Muscle layer of duodenum (tissue), 2 donors: ENCODE measurements around the gene NPLOC4.
"Not testable (repeated sequence)": the region's sequence is repeated elsewhere in the genome, so short reads cannot be mapped to it uniquely, and the experiment has no call there.

Experiments used
- H3K27ac ChIP-seq: one replicate; pipeline ENCODE4 v1.7.0; 2013; ENCODE audit warnings: mild to moderate bottlenecking, low read length
- H3K27me3 ChIP-seq: one replicate; pipeline ENCODE4 v1.7.0; 2013; ENCODE audit warnings: low read depth, mild to moderate bottlenecking, control low read depth, low read length
- H3K36me3 ChIP-seq, 2 donors: one replicate each; pipeline ENCODE4 v1.7.0; 2013; ENCODE audit warnings: low read length in 2 of 2, control low read depth in 1 of 2, mild to moderate bottlenecking in 1 of 2; ENCODE audit not compliant: insufficient read depth in 2 of 2, control insufficient read depth in 1 of 2
- H3K4me1 ChIP-seq, 2 donors: one replicate each; pipeline ENCODE4 v1.7.0; 2013; ENCODE audit warnings: low read length in 2 of 2, mild to moderate bottlenecking in 2 of 2, control low read depth in 1 of 2, moderate library complexity in 1 of 2; ENCODE audit not compliant: insufficient read depth in 2 of 2, control insufficient read depth in 1 of 2
- H3K4me3 ChIP-seq, 2 donors: one replicate each; pipeline ENCODE4 v1.7.0; 2013; ENCODE audit warnings: low read length in 2 of 2, low read depth in 1 of 2, mild to moderate bottlenecking in 1 of 2
- H3K9me3 ChIP-seq, 2 donors: one replicate each; pipeline ENCODE4 v1.7.0; 2013; ENCODE audit warnings: low read length in 2 of 2, control low read depth in 1 of 2, mild to moderate bottlenecking in 1 of 2; ENCODE audit not compliant: control insufficient read depth in 1 of 2
- donor health status: healthy.

The NPLOC4 gene

GRCh38 chr17:81601525-81602120, 35.3 kb downstream of the NPLOC4 start:
- H3K4me1 ChIP-seq = peaks cover 0 to 11% of the 10 kb centered on the region in 2 donors
- H3K27me3 ChIP-seq = no peaks in the 10 kb centered on the region
- H3K36me3 ChIP-seq = peaks cover 46 to 47% of the 10 kb centered on the region in 2 donors
- no peak overlapping the region for H3K27ac ChIP-seq
- no peak overlapping the region for H3K4me3 ChIP-seq
- H3K9me3 ChIP-seq = no peaks in the 10 kb centered on the region

- Histone ChIP-seq H3K4me1 (peaks cover 0 to 11% of the 10 kb centered on the region in 2 donors), H3K4me3 (no peak overlapping the region), H3K9me3 (no peaks in the 10 kb centered on the region), H3K27ac (no peak overlapping the region), H3K36me3 (peaks cover 45 to 53% of the 10 kb centered on the region in 2 donors), H3K27me3 (no peaks in the 10 kb centered on the region)
Observed at GRCh38 chr17:81599719-81600486, 37.0 kb downstream of the NPLOC4 start.

DNA sequence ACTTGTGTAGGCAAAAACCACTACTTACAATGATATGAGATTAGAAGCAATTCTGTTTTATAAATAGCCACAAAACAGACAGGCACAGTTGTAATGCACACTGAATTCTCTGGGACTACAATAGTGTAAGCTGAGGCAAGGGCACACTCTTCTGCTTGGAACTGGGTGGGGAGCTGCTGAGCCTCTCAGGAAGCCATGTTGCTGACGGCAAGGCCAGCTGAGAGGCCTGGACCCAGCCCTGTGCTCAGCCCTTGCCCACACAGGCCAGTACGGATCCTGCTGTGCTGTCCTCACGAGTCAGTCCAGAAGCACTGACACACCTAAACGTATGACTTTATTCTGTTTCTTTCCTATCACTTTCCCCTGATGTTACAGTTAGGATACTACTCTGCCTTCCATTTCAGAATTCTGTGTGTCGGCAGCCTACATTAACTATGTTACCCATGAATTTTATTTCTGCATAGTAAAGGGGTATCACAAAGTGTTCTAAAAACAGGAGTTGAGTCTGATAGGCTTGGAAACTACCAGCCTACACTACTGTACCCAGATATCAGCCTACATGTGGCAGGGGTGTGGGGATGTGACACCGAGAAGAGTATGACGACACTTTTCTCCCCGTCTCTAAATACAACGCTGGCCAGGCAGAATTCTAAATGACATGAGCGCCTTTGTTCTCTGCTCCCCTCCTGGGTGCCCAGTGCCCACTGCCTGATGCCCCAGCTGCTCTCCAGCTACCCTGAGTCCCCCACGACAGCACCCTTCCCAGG, 43.6 kb downstream of the NPLOC4 start:
- Histone ChIP-seq H3K4me1 (no peaks in the 10 kb centered on the region), H3K4me3 (no peak overlapping the region), H3K27ac (no peak overlapping the region), H3K9me3 (no peaks in the 10 kb centered on the region), H3K27me3 (no peaks in the 10 kb centered on the region), H3K36me3 (peaks cover 50 to 70% of the 10 kb centered on the region in 2 donors)

DNA sequence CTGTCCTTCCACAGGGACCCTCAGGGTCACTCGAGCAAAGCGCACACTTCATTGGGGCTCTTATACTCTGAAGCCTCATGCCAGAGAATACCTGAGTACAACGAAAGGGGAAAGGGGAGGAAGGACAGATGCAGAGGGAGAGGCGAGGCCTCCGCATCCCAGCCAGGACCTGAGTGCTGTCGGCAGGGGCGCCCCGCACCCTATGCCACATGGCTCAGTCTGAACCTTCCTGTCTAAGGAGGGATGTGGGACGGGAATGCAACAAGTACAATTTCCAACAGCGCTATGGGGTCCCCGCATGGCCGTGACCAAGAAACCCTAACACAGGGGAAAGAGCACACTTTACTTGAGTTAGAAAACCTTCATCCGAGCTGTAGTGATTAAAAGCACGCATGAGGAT, 44.9 kb downstream of the NPLOC4 start:
- H3K36me3 ChIP-seq = peaks cover 52 to 74% of the 10 kb centered on the region in 2 donors
- no peak overlapping the region for H3K4me3 ChIP-seq
- no peak overlapping the region for H3K27ac ChIP-seq
- H3K9me3 ChIP-seq = no peaks in the 10 kb centered on the region
- no peaks in the 10 kb centered on the region for H3K27me3 ChIP-seq
- no peaks in the 10 kb centered on the region for H3K4me1 ChIP-seq

GRCh38 chr17:81590121-81590520, 46.8 kb downstream of the NPLOC4 start:
- no peak overlapping the region for H3K27ac ChIP-seq
- H3K27me3 ChIP-seq = no peaks in the 10 kb centered on the region
- no peaks in the 10 kb centered on the region for H3K4me1 ChIP-seq
- H3K4me3 ChIP-seq = no peak overlapping the region
- peaks cover 54 to 78% of the 10 kb centered on the region in 2 donors for H3K36me3 ChIP-seq
- no peaks in the 10 kb centered on the region for H3K9me3 ChIP-seq

GRCh38 chr17:81589612-81590011, 47.3 kb downstream of the NPLOC4 start:
- no peaks in the 10 kb centered on the region for H3K4me1 ChIP-seq
- no peaks in the 10 kb centered on the region for H3K9me3 ChIP-seq
- H3K27ac ChIP-seq = no peak overlapping the region
- H3K36me3 ChIP-seq = peaks cover 54 to 75% of the 10 kb centered on the region in 2 donors
- H3K27me3 ChIP-seq = no peaks in the 10 kb centered on the region
- H3K4me3 ChIP-seq = no peak overlapping the region

GRCh38 chr17:81586096-81586495, 50.8 kb downstream of the NPLOC4 start:
- H3K36me3 ChIP-seq = peaks cover 64 to 84% of the 10 kb centered on the region in 2 donors
- no peak overlapping the region for H3K27ac ChIP-seq
- no peak overlapping the region for H3K4me3 ChIP-seq
- H3K9me3 ChIP-seq = no peaks in the 10 kb centered on the region
- no peaks in the 10 kb centered on the region for H3K27me3 ChIP-seq
- no peaks in the 10 kb centered on the region for H3K4me1 ChIP-seq

DNA sequence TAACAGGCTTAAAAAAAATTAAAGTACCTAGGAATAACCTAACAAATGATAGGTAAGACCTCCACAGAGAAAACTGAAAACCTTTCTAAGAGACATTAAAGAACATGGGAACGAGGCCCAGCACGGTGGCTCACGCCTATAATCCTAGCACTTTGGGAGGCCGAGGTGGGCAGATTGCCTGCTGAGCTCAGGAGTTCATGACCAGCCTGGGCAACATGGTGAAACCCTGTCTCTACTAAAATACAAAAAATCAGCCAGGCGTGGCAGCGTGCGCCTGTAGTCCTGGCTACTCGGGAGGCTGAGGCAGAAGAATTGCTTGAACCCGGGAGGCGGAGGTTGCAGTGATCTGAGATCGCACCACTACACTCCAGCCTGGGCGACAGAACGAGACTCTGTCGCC, 52.1 kb downstream of the NPLOC4 start:
- peaks cover 62 to 80% of the 10 kb centered on the region in 2 donors for H3K36me3 ChIP-seq
- not testable (repeated sequence) for H3K4me1 ChIP-seq, H3K27ac ChIP-seq, H3K4me3 ChIP-seq, H3K9me3 ChIP-seq, H3K27me3 ChIP-seq

- H3K4me1 ChIP-seq = no peaks in the 10 kb centered on the region
Observed at GRCh38 chr17:81583589-81584342, 53.1 kb downstream of the NPLOC4 start.

DNA sequence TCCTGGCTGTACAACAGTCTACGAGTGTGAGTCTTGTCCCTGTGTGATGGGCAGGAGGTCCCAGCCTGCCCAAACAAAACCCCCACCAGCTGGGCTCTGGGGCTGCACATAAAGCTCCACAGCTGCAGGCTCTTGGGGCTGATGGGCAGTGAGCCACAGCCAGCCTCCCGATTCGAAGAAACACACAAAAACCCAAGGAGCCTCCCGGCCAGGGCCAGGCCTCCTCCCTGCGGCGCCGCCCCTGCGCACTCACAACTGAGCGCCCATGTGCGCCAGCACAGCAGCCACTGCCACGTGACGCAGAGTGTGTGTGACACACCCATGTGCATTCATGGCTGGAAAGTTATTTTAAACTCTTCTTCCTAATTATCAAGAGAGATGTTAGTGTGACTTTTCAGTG, 54.2 kb downstream of the NPLOC4 start:
- H3K9me3 ChIP-seq = no peaks in the 10 kb centered on the region
- no peak overlapping the region for H3K4me3 ChIP-seq
- H3K27me3 ChIP-seq = no peaks in the 10 kb centered on the region
- H3K27ac ChIP-seq = no peak overlapping the region
- no peaks in the 10 kb centered on the region for H3K4me1 ChIP-seq
- H3K36me3 ChIP-seq = peaks cover 44 to 75% of the 10 kb centered on the region in 2 donors

More at GRCh38 chr17:81583589-81584342, 53.1 kb downstream of the NPLOC4 start:
- Histone ChIP-seq H3K36me3 (peaks cover 54 to 85% of the 10 kb centered on the region in 2 donors), H3K27me3 (no peaks in the 10 kb centered on the region), H3K27ac (no peak overlapping the region), H3K4me3 (no peak overlapping the region), H3K9me3 (no peaks in the 10 kb centered on the region)

GRCh38 chr17:81582341-81582740, 54.6 kb downstream of the NPLOC4 start:
- peaks cover 44 to 74% of the 10 kb centered on the region in 2 donors for H3K36me3 ChIP-seq
- H3K27me3 ChIP-seq = no peaks in the 10 kb centered on the region
- H3K27ac ChIP-seq = no peak overlapping the region
- no peak overlapping the region for H3K4me3 ChIP-seq
- no peaks in the 10 kb centered on the region for H3K9me3 ChIP-seq
- H3K4me1 ChIP-seq = no peaks in the 10 kb centered on the region
